ENCODE results near the gene ARHGEF17.

ARHGEF17 gene

DNA sequence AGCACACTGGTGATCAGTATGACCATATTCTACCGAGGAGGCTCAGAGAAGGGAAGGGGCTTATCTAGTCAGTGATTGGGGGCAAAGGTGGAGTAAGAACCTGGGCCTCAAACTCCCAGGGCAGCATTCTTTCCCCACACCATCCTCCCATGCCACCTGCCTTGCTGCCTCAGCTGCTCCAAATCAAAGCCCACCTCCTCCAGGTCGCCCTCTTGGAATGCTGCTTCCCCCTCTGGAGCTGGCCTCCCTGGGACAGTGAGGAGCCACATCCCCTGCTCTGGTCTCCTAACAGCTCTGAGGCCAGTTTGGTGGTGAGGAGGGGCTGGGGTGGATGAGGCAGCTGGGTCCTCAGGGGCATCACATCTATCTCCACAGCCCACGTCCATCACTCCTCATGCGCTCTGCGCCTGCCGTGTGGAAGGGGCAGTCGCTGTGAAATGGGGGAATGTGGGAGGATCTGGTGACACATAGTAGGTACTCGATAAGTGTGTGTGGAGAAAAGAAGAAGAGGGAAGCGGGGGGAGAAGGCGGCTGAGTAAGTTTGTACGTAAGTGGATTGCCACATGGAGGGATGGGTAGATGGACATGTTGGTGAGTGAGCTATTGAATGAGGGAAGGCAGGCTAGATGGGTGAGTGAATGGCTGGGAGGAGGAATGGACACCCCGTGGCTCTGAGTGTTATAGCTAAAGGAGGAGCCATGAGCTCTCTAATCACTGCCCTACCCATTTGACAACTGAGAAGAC is 16.1 kb upstream of the ARHGEF17 start:
- DNase-seq = no peak

DNA sequence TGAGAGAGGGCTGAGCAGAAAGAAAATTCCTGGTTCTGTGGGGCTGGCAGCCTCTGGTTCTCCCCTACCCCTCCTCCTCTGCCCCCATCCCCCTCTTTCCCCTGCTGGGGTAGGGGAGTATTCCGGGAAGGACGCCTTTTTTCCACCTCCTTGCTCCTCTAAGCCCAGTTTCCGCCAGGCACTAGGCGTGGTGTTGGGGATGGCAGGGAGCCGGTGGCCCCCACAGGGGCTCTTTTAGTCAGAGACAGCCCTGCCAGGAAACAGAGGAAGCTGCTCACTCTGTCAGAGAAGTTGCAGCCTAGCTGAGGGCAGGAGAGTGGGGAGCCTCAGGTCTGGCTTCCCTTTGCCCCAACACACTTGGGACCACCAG is 15.6 kb upstream of the ARHGEF17 start:
- no peak for DNase-seq

DNA sequence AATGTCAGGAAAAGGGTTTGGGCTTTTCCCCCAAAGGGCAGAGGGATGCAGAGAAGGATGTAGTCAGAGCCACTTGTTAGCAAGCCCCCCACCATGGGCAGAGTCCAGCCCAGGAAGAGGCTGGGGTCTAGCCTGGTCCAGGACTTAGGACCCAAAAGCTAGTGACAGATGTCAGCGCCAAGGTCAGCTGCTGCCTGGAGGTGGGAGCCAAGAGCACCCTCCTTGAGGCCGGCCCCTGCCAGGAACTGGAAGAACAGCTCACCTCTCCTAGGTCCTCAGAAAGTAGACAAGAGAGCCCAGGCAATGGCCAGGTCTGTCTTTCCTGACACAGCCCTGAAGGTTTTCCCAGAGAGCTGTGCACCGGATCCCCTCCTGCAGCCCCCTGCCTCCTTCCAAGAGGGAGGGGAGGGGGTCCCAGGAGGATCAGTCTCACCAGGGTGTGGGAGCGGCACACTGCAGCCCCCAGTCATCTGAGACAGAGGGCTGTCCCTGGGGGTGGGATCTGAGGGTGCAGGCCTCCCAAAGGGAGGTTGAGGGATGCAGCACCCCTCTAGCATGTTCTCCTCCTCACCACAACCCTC is 14.6 kb upstream of the ARHGEF17 start:
- no peak for DNase-seq

DNA sequence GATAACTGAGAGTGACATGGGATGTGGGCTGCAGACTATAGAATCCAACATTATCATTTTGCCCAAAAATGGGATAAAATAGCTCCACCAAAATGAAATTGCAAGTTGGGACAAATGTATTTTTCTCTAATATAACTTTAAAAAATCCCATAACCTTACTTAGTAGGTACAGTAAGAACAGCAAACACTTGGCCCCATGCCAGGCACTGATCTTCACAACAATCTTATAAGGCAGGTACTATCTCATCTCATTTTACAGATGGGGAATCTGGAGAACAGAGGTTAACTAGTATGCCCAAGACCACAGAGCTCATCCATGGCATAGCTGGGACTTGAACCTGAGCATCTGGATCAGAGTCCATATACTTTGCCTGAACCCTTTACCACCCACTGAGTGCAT is 13.5 kb upstream of the ARHGEF17 start:
- no peak for DNase-seq

DNA sequence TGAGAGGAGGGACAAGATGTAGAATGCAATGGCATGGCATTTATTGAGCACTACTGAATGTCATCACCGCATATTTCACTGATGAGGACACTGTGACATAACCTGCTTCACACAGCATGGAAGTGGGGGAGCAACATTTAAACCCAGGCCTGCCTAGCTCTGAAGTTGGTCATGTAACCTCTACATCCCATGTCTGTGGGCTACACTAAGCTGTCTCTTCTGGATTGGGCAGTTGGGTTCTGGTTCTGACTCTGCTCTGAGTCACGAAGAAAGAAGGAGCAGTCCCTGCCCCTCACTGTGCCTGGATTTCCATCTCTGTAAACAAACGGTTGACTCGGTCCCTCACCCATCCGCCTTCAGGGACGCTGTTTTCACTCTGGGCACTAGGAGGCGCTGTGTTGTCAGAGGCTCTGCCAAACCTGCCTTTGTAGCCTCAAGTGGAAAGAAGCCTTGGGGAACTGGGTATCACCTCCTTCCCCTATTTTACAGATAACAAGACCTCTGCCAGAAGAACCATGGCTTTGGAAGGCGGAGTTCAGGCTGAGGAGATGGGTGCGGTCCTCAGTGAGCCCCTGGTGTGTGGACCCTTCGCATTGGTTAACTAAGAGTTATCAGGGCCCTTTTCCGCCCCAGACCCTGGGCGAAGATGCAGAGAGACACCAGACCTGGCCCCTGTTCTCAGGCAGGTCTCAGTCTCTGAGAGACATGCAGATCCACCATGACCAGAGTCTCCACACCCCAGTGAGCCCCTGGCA is 12.7 kb upstream of the ARHGEF17 start:
- DNase-seq = peak; percentile 67

DNA sequence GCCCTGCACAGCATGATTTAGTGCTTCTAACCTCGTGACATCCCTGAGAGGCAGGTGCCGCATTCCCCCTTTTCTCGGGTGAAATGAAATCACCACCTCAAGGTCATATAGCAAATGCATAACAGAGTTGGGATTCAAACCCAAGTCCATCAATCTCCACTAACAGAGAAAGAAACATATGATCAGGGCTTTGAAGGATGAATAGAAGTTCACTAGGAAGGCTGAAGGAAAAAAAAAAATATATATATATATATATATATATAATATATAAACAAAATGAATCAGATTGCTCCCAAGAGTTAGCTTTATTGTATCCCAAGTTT is 12.1 kb upstream of the ARHGEF17 start:
- DNase-seq = no peak

DNA sequence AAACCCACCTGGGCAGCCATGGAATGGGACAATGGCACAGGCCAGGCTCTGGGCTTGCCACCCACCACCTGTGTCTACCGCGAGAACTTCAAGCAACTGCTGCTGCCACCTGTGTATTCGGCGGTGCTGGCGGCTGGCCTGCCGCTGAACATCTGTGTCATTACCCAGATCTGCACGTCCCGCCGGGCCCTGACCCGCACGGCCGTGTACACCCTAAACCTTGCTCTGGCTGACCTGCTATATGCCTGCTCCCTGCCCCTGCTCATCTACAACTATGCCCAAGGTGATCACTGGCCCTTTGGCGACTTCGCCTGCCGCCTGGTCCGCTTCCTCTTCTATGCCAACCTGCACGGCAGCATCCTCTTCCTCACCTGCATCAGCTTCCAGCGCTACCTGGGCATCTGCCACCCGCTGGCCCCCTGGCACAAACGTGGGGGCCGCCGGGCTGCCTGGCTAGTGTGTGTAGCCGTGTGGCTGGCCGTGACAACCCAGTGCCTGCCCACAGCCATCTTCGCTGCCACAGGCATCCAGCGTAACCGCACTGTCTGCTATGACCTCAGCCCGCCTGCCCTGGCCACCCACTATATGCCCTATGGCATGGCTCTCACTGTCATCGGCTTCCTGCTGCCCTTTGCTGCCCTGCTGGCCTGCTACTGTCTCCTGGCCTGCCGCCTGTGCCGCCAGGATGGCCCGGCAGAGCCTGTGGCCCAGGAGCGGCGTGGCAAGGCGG is 11.4 kb upstream of the ARHGEF17 start:
- no peak for DNase-seq

DNA sequence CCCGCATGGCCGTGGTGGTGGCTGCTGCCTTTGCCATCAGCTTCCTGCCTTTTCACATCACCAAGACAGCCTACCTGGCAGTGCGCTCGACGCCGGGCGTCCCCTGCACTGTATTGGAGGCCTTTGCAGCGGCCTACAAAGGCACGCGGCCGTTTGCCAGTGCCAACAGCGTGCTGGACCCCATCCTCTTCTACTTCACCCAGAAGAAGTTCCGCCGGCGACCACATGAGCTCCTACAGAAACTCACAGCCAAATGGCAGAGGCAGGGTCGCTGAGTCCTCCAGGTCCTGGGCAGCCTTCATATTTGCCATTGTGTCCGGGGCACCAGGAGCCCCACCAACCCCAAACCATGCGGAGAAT is 10.9 kb upstream of the ARHGEF17 start:
- no peak for DNase-seq

DNA sequence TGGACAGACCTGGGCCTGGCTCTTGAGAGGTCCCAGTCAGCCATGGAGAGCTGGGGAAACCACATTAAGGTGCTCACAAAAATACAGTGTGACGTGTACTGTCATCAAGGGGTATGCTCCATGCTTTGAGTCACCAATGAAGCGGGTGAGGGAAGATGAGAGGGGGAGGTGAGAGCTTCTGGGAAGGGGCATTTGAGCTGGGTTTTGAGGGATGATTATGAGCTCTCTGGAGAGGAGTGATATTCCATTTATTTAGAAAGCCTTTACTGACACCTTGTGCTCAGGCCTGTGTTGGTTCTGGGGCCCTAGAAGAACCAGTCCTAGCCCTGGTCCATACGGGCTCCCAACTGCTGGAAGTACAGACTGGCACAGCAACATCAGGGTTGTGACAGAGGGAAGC is 10.4 kb upstream of the ARHGEF17 start:
- DNase-seq = no peak

DNA sequence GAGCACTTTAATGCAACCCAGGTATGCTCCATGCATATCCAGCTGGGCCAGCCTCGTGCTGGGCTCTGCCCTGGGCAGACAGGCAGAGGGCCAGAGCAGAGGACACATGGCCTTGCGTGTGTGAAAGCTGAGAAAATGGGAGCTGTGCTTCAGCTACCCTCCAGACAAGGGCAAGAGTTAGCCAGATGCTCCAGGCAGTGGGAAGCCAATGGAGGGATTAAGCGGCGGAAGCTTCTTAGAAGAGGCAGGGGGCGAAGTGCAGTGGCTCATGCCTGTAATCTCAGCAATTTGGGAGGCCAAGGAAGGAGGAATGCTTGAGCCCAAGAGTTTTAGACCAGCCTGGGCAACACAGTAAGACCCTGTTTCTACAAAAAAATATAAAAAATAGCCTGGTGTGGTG is 9.8 kb upstream of the ARHGEF17 start:
- no peak for DNase-seq

DNA sequence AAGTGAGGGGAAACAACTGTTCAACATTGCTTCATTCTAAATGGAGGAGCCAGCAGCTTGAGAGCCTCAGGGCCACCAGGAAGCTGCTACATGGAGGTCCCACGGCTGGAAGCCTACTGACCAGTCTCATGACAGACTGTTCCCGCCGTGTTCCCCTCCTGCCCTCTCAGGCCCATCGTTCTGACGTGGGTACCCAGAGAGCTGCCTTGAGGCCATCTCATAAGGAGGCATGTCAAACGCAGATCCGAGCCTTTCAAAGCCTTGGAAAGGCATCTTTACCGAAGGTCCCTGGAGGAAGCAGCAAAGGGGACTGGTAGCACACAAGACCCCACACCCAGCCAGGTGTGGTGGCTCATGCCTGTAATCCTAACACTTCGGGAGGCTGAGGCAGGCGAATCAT is 8.3 kb upstream of the ARHGEF17 start:
- no peak for DNase-seq

DNA sequence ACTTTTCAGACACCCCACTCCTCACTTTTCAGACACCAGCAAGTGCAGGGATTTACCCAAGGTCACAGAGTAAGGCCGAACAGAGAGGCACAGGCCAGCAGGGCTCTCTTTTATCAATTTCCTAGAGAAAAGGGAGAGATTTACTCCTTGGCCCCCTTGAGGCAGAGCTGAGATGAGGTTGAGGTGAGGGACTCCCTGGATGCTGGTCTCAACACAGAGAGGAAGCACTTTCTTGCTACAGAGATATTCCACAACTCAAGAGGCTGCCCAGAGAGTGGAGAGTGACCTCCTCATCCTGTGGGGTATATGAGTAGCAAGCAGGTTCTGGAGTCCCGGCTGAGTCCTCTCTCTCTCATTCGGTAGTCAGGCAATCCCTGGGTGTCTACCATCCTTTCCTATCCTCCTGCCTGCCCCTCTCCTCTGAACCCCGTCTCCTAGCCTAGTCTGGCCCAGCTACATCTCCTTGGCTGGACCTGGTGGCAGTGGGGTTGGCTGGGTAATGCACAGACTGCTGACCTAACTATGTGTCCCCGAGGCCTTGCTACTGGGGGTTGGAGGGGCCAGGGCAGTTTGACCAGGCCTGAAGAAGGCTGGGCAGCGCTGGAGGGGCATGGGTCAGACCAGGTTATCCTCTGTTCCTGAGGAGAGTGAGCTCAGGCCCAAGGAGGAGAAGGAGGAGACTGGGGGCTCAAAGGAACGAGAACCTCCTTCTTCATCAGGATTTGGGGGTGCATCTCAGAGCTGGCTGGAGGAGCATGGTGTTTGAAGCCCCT is 1.8 kb upstream of the ARHGEF17 start:
- no peak for DNase-seq

DNA sequence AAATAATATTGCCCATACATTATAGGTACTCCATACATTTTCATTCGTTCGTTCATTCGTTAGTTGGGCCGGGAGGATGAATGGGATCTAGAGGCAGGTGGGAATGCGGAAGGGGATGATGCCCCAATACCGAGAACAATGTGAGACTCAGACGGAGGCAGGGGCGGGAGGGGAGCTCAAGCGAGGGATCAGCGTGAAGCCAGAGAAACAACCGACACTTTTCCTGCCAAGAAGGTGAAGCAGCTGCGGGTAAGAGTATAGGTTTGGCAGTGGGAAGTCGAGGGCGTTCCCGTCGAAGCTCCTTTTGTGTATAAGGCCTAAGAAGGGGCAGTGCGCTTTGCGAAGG is 1.1 kb upstream of the ARHGEF17 start:
- no peak for DNase-seq

DNA sequence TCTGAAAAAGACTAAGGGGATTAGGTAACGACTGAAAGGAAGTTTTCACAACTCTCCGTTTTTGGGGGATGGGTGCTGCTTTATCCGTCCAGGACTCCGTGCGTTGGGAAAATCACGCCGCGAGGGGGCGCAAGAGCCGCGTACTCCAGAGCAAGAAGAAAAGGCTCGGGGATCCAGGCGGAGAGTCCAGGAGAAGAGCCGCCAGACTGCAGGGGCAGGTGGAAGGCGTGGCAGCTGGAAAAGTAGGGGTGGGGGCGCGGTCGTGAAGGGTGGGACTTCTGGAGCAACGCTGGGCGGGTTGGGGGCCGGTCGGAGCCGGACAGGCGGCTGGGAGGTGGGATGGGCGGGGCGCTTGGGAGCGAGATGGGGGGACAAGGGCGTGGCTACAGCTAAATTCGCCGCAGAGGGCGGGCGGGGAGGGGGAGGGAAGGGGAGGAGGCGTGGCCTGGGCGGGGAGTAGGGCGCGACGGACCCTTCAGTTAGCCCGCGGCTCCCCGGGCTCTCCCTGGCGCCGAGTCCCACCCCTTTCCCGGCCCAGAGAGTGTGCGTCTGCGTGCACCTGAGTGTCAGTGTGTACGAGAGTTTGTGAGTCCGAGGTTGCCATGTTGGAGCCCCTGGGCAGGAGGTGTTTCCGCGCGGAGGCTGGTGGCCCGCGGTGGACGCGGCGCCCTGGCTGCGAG is 613 bp upstream of the ARHGEF17 start:
- peak; percentile 81 for DNase-seq

DNA sequence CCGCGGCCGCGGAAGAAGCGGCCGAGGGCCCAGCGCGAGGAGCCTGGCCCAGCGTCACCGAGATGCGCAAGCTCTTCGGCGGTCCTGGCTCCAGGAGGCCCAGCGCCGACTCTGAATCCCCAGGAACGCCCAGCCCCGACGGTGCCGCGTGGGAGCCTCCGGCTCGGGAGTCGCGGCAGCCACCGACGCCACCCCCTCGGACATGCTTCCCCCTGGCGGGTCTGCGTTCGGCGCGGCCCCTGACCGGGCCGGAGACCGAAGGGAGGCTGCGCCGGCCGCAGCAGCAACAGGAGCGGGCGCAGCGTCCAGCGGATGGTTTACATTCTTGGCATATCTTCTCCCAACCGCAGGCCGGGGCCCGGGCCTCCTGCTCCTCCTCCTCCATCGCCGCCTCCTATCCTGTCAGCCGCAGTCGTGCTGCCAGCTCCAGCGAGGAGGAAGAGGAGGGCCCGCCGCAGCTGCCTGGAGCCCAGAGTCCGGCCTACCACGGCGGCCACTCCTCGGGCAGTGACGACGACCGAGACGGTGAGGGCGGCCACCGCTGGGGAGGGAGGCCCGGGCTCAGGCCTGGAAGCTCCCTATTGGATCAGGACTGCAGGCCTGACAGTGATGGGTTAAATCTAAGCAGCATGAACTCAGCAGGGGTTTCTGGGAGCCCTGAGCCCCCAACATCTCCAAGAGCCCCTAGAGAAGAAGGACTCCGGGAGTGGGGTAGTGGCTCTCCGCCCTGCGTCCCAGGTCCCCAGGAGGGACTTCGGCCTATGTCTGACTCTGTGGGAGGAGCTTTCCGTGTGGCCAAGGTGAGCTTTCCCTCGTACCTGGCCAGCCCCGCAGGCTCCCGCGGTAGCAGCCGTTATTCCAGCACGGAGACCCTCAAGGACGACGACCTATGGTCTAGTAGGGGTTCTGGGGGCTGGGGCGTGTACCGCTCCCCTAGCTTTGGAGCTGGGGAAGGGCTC is 1.2 kb downstream of the ARHGEF17 start:
- DNase-seq = no peak

DNA sequence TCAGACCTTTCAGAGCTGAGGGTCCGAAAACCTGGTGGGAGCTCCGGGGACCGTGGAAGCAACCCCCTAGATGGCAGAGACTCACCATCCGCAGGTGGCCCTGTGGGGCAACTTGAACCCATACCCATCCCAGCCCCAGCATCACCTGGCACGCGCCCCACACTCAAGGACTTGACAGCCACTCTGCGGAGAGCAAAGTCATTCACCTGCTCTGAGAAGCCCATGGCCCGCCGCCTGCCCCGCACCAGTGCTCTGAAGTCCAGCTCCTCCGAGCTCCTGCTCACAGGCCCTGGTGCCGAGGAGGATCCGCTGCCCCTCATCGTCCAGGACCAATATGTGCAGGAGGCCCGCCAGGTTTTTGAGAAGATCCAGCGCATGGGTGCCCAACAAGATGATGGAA is 2.0 kb downstream of the ARHGEF17 start:
- no peak for DNase-seq

DNA sequence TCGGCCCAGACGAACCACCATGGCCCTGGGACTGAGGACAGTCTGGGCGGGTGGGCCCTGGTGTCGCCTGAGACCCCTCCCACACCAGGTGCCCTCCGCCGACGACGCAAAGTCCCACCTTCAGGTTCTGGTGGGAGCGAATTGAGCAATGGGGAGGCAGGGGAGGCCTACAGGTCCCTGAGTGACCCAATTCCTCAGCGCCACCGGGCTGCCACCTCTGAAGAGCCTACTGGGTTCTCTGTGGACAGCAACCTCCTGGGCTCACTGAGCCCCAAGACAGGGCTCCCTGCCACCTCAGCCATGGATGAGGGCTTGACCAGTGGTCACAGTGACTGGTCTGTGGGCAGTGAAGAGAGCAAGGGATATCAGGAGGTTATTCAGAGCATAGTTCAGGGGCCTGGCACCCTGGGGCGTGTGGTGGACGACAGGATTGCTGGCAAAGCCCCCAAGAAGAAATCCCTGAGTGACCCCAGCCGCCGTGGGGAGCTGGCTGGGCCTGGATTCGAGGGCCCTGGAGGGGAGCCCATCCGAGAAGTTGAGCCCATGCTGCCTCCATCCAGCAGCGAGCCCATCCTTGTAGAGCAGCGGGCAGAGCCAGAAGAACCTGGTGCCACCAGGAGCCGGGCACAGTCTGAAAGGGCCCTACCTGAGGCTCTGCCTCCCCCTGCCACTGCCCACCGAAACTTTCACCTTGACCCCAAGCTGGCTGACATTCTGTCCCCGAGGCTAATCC is 2.8 kb downstream of the ARHGEF17 start:
- DNase-seq = no peak

DNA sequence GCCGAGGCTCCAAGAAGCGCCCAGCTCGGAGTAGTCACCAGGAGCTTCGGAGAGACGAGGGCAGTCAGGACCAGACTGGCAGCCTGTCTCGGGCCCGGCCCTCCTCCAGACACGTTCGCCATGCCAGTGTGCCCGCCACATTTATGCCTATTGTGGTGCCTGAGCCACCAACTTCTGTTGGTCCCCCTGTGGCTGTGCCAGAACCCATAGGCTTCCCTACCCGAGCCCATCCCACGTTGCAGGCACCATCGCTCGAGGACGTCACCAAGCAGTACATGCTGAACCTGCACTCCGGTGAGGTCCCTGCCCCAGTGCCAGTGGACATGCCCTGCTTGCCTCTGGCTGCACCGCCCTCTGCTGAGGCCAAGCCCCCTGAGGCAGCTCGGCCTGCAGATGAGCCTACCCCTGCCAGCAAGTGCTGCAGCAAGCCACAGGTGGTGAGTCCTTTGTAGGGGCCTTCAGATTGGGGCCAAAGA is 3.4 kb downstream of the ARHGEF17 start:
- DNase-seq = no peak

DNA sequence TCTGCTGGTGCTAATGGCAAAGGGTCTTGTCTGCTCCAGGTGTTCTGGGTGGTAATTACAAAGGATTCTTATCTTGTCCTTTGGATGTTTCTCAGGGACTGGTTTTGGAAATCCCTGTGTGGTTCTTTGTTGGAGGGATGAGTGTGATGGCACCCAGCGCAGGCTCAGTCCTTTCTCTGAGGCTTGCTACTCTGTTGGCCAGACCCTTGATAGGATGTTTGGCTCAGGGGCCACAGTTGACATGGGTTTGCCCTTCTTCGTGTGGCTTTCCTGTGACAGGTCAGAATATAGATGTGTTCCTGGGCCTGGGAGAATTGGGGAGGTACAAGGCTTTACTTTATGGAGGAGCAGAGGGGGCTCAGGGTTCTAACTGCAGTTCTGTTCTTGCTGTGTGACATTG is 4.0 kb downstream of the ARHGEF17 start:
- DNase-seq = no peak

DNA sequence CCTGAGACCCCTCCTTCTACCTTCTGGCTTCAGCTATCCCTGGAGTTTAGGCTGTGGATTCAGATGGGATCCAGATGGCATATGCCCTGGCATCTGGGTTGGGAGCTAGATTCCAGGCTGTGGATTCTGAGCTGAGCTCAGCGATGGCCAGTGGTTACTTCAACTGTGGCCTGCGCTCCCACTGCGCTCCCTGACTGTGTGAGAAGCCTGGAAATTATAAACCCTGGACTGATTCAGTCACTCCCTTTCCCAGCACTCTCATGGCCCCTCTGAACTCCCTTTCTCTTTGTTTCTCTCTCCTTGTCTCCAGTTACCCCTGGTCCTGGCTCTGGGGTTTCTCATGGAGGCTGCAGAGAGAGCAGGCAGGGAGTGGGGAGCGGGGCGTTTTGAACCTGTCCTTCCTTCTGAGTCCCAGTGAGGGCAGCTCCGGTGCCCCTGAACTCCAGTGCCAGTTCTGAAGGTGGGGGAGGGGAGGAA is 4.8 kb downstream of the ARHGEF17 start:
- no peak for DNase-seq
